ENCODE measurements around the gene AGAP5. TPM values are rescaled to one million over a fixed set of nuclear protein-coding genes. Genes with fewer than 3 reads are reported as not detected.

AGAP5 gene
- total and polyA plus RNA-seq, 2 of the 8 experiments (the other 6 are each of a cell fraction or from before 2014, with no cell fraction given): 5.4 to 6.0 TPM

DNA sequence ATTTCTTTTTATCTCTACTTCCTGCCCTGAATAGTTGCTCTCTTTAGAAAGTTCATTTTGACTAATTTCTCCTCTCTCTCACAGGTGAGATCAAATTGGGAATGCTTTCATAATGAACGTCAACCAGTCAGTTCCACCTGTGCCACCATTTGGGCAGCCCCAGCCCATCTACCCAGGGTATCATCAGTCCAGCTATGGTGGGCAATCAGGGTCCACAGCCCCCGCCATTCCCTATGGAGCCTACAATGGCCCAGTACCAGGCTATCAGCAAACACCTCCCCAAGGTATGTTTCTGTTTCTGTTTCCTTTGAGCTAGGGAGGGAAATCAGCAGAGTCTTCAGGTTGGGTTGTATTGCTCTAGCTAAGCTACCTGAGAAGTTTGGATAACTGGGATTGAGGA is 48.8 kb upstream of the AGAP5 start:
- TF ChIP-seq NANOG (IDR thresholded peaks at IDR 0.05; ENCODE audit: insufficient read depth, low read depth, low read length, poor library complexity, severe bottlenecking): no peak
- TF ChIP-seq RBBP5 (IDR thresholded peaks at IDR 0.05; ENCODE audit: borderline replicate concordance, low read depth, low read length): no peak
- no peak for TF ChIP-seq CHD1 (IDR thresholded peaks at IDR 0.05; ENCODE audit: low read depth, low read length)
- TF ChIP-seq HDAC2 (IDR thresholded peaks at IDR 0.05; ENCODE audit: borderline replicate concordance in 1 of 2, low read depth in 2 of 2, low read length in 2 of 2): no peak
- TF ChIP-seq GABPA (IDR thresholded peaks at IDR 0.05; ENCODE audit: borderline replicate concordance, insufficient read depth, low read length): no peak
- no peak for TF ChIP-seq CEBPB (IDR thresholded peaks at IDR 0.05; ENCODE audit: low read depth, low read length)
- TF ChIP-seq, protein P1, sequence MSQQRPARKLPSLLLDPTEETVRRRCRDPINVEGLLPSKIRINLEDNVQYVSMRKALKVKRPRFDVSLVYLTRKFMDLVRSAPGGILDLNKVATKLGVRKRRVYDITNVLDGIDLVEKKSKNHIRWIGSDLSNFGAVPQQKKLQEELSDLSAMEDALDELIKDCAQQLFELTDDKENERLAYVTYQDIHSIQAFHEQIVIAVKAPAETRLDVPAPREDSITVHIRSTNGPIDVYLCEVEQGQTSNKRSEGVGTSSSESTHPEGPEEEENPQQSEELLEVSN (IDR thresholded peaks at IDR 0.05): no peak
- no peak for TF ChIP-seq SAP30 (IDR thresholded peaks at IDR 0.05; ENCODE audit: insufficient read depth, insufficient replicate concordance, low read length)
- TF ChIP-seq CREB1 (IDR thresholded peaks at IDR 0.05): no peak
- CTCF ChIA-PET (ENCODE audit: partially characterized antibody): no interaction called here

More for the DNA sequence above, 48.8 kb upstream of the AGAP5 start:
- no peak overlapping the region for H2AFZ ChIP-seq (ENCODE audit: low read length)
- H3K4me3 ChIP-seq (ENCODE audit: extremely low read depth in 1 of 4, insufficient read depth in 2 of 4, low read depth in 3 of 4, low read length in 4 of 4): no peak overlapping the region
- H3K27me3 ChIP-seq (replicated peaks in 1 of 4; ENCODE audit: control insufficient read depth in 3 of 4, extremely low read depth in 1 of 4, insufficient read depth in 3 of 4, low read length in 3 of 4): no peaks in the 10 kb centered on the region
- H3K23ac ChIP-seq (ENCODE audit: insufficient read length): no peak overlapping the region
- FAIRE-seq (no peak), DNase-seq (ENCODE audit: low read depth in 1 of 2, low spot score in 2 of 2) (no peak)
- no peak overlapping the region for H3K18ac ChIP-seq (ENCODE audit: extremely low read depth, low read length)
- H3K4ac ChIP-seq (replicated peaks; ENCODE audit: insufficient read length, low read depth, low read length): no peak overlapping the region
- 80% methylated on average over 2 of the region's 2 CpGs; no CpG with 5 or more reads in 1 of the 2 experiments for WGBS, 2 experiments (ENCODE audit: extremely low coverage in 1 of 2, insufficient coverage in 1 of 2, insufficient read length in 1 of 2, insufficient replicate concordance in 2 of 2, low coverage in 1 of 2, low lambda C conversion rate in 2 of 2, missing lambda C conversion rate in 1 of 2)
- peaks cover 0 to 5% of the 10 kb centered on the region in 2 experiments for H4K20me1 ChIP-seq (replicated peaks in 1 of 2; ENCODE audit: control insufficient read depth in 1 of 2, insufficient read depth in 2 of 2, low read length in 2 of 2)
- H2BK5ac ChIP-seq (ENCODE audit: low read depth, low read length): no peak overlapping the region
- POLR2A ChIA-PET (ENCODE audit: partially characterized antibody): interaction anchor here (1.4 kb wide), 1 partner anchor 13 kb away, joined by 3 read pairs; no protein-coding TSS in a partner anchor
- peaks cover 4 to 12% (median 9%) of the 10 kb centered on the region in 4 experiments; a peak in 5 of 8 replicates for H3K36me3 ChIP-seq (ENCODE audit: control insufficient read depth in 2 of 4, insufficient read depth in 4 of 4, low read length in 3 of 4)
- H3K27ac ChIP-seq (ENCODE audit: low read depth, low read length): no peak overlapping the region
- H3K4me1 ChIP-seq (replicated peaks in 1 of 4; ENCODE audit: control insufficient read depth in 3 of 4, insufficient read depth in 4 of 4, low read length in 3 of 4): peaks cover 1 to 16% (median 10%) of the 10 kb centered on the region in 4 experiments; a peak in 6 of 7 replicates
- no peak overlapping the region for H2BK120ac ChIP-seq (replicated peaks; ENCODE audit: low read depth, low read length)
- H3K23me2 ChIP-seq (ENCODE audit: low read depth, low read length): peaks cover 3% of the 10 kb centered on the region; the same call in 1 of the 2 replicates
- no peak overlapping the region for H3K14ac ChIP-seq (ENCODE audit: insufficient read length)
- no peak overlapping the region for H3K4me2 ChIP-seq (ENCODE audit: insufficient read depth in 1 of 2, low read depth in 2 of 2, low read length in 2 of 2)
- no peak overlapping the region for H4K8ac ChIP-seq (ENCODE audit: extremely low read depth, insufficient read depth, low read length)
- peaks cover 0 to 22% of the 10 kb centered on the region in 2 experiments; a peak in 2 of 4 replicates for H3K79me2 ChIP-seq (ENCODE audit: control insufficient read depth in 1 of 2, insufficient read depth in 2 of 2, low read length in 2 of 2)
- H3K56ac ChIP-seq (replicated peaks; ENCODE audit: insufficient read length, low read depth, low read length): no peak overlapping the region
- H4K5ac ChIP-seq (ENCODE audit: insufficient read length, low read depth, low read length): no peak overlapping the region
- H3K9me3 ChIP-seq (ENCODE audit: insufficient read depth in 2 of 2, low read depth in 1 of 2, low read length in 1 of 2): no peaks in the 10 kb centered on the region
- peaks cover 14% of the 10 kb centered on the region for H3K79me1 ChIP-seq (ENCODE audit: low read depth, low read length)
- no peak overlapping the region for H2AK5ac ChIP-seq (ENCODE audit: low read depth, low read length)
- no peak overlapping the region for H3K9ac ChIP-seq (replicated peaks in 1 of 4; ENCODE audit: extremely low read depth in 1 of 4, low read depth in 3 of 4, low read length in 3 of 4)
- H4K91ac ChIP-seq (replicated peaks; ENCODE audit: insufficient read length, low read length): no peak overlapping the region
- no peak overlapping the region for H2BK12ac ChIP-seq (ENCODE audit: low read depth, low read length)
- H2BK15ac ChIP-seq (ENCODE audit: low read length): no peak overlapping the region
- no peak overlapping the region for H2BK20ac ChIP-seq (ENCODE audit: low read length)
